GM21367 (cell line): ENCODE data around the gene IL23R.
"Not testable (repeated sequence)": the region's sequence is repeated elsewhere in the genome, so short reads cannot be mapped to it uniquely, and the experiment has no call there.

Experiments
- ATAC-seq: cut with Tn5 transposase; IDR thresholded peaks from one replicate; pipeline ENCODE4 v1.9.1; 2021; ENCODE audit not compliant: unreplicated experiment

The IL23R gene

DNA sequence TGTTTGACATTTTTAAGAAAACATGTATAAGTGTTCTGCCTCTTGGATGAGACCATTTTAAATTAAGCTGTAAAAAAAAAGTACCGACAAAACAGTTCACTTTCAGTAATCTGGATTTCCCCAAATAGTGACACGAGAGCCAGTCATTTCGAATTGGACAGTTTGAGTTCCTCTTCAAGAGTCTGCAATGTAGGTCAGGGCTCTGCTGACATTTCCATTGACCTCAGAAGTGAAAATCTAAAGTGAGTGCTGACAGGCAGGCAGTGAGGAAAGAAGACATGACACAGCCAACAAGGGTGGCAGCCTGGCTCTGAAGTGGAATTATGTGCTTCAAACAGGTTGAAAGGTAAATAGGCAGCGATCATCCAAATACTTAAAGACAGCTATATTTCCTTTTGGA, at the start of gene IL23R:
Gene IL23R (plus strand): TSS at position 259 of the 400 bp plus-strand sequence. CDS start 1,667 bp downstream, outside the sequence.
- ATAC-seq: peak; percentile 77

DNA sequence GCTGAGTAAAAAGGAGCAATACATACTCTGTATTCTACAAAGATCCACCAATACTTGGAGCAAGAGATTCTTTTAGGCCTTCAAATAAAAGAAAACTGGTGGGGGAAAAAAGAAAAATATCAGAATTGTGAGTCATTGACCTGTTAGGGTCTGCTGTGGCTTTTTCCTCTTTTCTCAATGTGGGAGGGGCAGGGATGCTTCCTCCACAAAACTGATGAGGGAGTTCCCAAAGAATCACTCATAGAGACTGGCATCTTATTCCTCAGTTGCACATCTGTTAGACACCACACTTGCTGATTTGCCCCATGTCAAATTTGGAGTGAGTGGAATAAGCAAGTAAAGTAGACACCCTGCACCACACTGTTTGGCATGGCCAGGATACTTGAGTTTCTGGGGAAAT, 48.1 kb upstream of the IL23R start:
- ATAC-seq: no peak

GRCh38 chr1:67118646-67119045, 47.6 kb upstream of the IL23R start:
- ATAC-seq: no peak

- no peak for ATAC-seq
Observed at GRCh38 chr1:67120855-67121619, 45.2 kb upstream of the IL23R start.

- no peak for ATAC-seq
Observed at GRCh38 chr1:67124455-67124854, 41.8 kb upstream of the IL23R start.

DNA sequence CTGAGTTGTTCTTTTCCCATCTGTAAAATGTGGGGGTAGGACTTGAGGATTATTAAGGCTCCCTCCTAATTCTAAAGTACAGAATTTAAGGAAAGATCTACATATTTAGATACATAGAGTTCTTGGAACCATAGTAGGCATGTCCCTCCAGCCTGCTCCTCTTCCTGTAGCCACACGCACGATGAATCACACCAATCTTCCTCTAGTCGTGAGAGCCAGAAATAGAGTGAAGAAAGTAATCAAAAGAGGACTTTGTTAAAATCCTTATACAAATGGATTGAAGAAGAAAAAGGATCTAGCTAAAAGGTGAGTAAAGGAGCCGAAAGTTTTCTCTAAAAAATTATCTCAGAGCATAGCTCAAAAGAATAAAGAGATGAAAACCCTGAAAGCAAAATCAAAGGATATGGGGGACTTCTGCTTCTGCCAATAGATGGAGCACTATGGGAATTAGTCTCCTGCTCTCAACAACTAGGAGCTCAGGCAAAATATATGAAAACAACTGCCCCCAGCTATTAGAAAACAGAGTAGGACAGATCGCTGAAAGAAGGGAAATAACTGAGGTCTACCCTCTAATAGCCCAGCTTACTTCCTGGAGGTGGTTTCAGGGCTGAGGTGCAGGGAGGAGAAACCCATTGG, 40.0 kb upstream of the IL23R start:
- no peak for ATAC-seq

- ATAC-seq: no peak
Observed at GRCh38 chr1:67126974-67127373, 39.3 kb upstream of the IL23R start.

DNA sequence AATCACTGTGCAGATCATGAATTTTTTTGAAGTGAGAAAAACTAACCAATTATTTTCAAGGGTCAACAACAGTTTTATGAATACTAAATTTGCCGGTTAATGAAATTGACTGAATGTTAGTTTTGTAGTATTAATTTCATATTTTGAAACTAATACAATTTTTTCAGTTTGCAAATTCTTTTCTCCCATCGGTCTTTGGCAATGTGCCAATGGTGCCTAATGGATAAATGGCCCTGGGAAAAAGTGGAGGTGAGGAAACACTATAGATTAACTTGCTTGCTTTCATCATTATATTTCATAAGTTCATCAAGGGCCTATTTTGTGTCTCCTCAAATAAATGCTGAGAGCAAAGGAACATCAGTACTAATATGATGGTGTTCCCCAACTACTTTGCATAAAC, 35.6 kb upstream of the IL23R start:
- no peak for ATAC-seq

- ATAC-seq: no peak
Observed at GRCh38 chr1:67133177-67133576, 33.1 kb upstream of the IL23R start.

DNA sequence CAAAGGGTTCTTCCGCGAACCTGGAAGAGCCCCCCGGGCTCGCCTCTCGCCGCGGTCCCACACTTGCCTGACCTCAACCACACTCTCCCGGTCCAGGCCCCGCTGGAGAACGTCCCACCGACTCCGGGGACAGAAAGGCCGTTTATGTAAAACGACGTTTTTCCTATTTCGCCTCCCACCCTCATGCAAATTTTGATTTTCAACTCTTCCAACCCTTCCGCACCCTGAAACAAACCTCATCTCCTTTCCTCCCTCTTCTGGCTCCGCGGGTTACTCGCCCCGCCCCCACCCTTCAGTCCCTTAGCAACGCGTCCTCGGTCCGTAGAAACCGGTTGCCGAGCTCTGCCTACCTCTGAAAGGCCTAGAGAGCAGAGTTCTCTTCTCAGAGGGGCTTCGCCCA, 31.6 kb upstream of the IL23R start, which contains the start of gene C1orf141:
Gene C1orf141 (minus strand): TSS at position 276 of the 400 bp plus-strand sequence. CDS start 7,730 bp downstream, outside the sequence.
- no peak for ATAC-seq

- ATAC-seq: no peak
Observed at GRCh38 chr1:67135354-67135753, 30.9 kb upstream of the IL23R start.

GRCh38 chr1:67137307-67137753, 28.9 kb upstream of the IL23R start:
- no peak for ATAC-seq

- no peak for ATAC-seq
Observed at GRCh38 chr1:67138813-67139499, 27.3 kb upstream of the IL23R start.

GRCh38 chr1:67140460-67140859, 25.8 kb upstream of the IL23R start:
- ATAC-seq: no peak

DNA sequence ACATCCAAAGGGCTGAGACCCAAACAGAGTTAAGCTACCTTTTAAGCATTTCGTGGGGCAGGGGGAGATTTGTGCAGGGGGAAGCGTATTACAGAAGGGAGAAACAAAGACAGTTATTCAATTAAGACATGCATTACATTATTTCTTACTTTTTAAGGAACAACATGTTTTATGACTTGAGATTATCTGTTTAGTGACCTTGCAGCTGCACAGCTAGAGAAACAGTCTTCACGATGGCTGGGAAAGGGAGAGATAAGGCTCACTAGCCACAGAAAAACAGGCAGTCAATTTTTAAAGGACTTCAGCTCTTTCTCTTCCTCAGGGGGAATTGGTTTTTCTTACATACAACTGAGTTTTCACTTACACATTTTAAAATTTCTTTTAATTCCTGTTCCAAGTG, 24.4 kb upstream of the IL23R start:
- not testable (repeated sequence) for ATAC-seq

GRCh38 chr1:67142931-67143330, 23.3 kb upstream of the IL23R start:
- ATAC-seq: no peak

GRCh38 chr1:67143966-67144365, 22.3 kb upstream of the IL23R start:
- ATAC-seq: no peak

GRCh38 chr1:67144696-67145095, 21.6 kb upstream of the IL23R start:
- ATAC-seq: no peak

DNA sequence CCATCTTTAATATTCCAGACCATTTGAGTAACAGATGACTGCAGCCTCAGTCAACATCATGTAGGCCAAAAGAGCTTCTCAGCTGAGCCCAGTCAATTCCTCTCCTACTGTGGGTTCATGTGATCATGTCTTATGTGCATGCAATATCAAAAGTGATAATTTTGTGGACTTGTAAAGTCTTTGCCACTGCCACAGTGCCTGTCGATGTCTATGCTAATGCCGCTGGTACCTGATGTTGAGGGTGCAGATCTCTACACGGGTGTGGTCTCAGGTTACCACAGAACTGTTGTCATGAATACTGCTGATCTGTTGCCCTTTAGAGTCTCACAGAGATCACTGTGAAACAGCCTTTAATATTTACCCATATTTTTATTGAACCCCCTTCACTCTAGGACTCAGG, 20.2 kb upstream of the IL23R start:
- no peak for ATAC-seq

GRCh38 chr1:67146539-67146938, 19.7 kb upstream of the IL23R start:
- no peak for ATAC-seq

GRCh38 chr1:67147973-67148372, 18.3 kb upstream of the IL23R start:
- not testable (repeated sequence) for ATAC-seq
